ENCODE measurements around the gene EXOC3L1.

DNA sequence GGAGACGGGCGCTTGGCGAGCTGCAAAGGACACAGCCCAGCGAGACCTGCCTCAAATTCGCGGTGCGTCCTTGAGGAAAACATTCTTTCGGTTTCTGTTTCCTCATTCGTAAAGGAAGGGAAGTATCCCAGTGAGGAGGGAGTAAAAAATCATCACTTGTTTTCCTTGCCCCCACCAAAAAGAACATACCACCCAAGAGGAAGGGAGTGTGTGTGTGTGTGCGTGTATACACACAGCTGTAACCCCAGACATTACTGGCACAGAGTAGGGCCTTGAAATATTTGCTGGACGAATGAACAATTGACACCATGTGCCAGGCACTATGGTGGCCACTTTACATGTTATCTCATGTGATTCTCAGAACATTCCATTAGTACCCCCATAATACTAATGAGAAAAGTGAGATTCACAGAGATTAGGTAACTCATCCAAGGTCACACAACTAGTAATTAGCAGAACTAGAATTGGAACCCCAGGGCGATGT is 4.2 kb downstream of the EXOC3L1 start:
- no peak for TF ChIP-seq EP300 (IDR thresholded peaks at IDR 0.05; ENCODE audit: borderline replicate concordance)
- TF ChIP-seq, protein P1, sequence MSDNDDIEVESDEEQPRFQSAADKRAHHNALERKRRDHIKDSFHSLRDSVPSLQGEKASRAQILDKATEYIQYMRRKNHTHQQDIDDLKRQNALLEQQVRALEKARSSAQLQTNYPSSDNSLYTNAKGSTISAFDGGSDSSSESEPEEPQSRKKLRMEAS (IDR thresholded peaks at IDR 0.05), result no peak
- no peak for TF ChIP-seq FOXM1 (IDR thresholded peaks at IDR 0.05; ENCODE audit: borderline replicate concordance, low read depth)
- no peak for TF ChIP-seq CEBPB (IDR thresholded peaks at IDR 0.05)
- no peak for TF ChIP-seq REST (IDR thresholded peaks at IDR 0.05; ENCODE audit: low read depth)
